Activated CD4-positive, alpha-beta T cell treated with anti-CD3 and anti-CD28 coated beads, Interleukin-2, amount 10 ng/mL, durations not matched to agents 24 days and 14 days (primary cell): ENCODE data around the gene DESI1. TPM values are rescaled to one million over a fixed set of nuclear protein-coding genes. Genes with fewer than 3 reads are reported as not detected.
"Not testable (repeated sequence)": the region's sequence is repeated elsewhere in the genome, so short reads cannot be mapped to it uniquely, and the experiment has no call there.

Experiments used
- DNase-seq: peaks from one replicate; pipeline ENCODE4 v3.0.0; 2022
- H3K27ac Mint-ChIP-seq: one replicate; pipeline ENCODE4 v1.8.0; 2022; ENCODE audit warnings: mild to moderate bottlenecking, mixed read lengths
- H3K27me3 Mint-ChIP-seq: one replicate; pipeline ENCODE4 v1.8.0; 2022; ENCODE audit warnings: mixed read lengths
- H3K36me3 Mint-ChIP-seq: one replicate; pipeline ENCODE4 v1.8.0; 2022; ENCODE audit warnings: low read depth, mild to moderate bottlenecking, mixed read lengths
- H3K4me1 Mint-ChIP-seq: one replicate; pipeline ENCODE4 v1.8.0; 2021; ENCODE audit warnings: mixed read lengths
- H3K4me3 Mint-ChIP-seq: one replicate; pipeline ENCODE4 v1.8.0; 2022; ENCODE audit warnings: mild to moderate bottlenecking, moderate library complexity, mixed read lengths
- H3K9me3 Mint-ChIP-seq: one replicate; pipeline ENCODE4 v1.8.0; 2021; ENCODE audit warnings: mixed read lengths
- intact Hi-C: fragments of 100-400 bp; cut with micrococcal nuclease; formaldehyde crosslinking; loops from one replicate; pipeline ENCODE4 v1.15.1; 2023
- total RNA-seq: library from RNA; stranded (reverse); gene quantifications from 2 replicates; pipeline ENCODE4 v1.2.3, GENCODE V29; 2022

DESI1 gene
- total RNA-seq, 1 donor from 2014 or later = 84.9 TPM

GRCh38 chr22:41650229-41650628 is 29.4 kb upstream of the DESI1 start:
- H3K9me3 Mint-ChIP-seq = no peaks in the 10 kb centered on the region

DNA sequence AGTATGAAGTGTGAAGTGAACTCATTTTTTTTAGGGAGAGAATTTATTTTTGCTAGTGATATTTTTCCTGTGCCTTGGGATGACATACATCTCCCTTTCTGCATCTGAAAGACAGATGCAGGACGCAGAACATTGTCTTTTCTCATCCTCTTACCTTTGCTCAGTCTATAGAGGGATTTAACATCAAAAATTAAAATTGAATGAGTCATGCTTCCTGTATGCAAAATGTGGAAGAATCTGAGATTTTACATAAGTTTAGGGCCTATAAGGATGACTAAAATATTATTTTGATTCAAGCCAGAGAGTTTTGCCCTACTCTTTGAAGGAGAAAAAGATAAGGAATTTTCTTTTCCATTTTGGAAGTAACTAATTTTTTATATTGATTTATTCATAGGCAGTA is 27.6 kb upstream of the DESI1 start:
- H3K27ac Mint-ChIP-seq = no peak overlapping the region
- no peaks in the 10 kb centered on the region for H3K27me3 Mint-ChIP-seq
- H3K9me3 Mint-ChIP-seq = no peaks in the 10 kb centered on the region
- H3K4me3 Mint-ChIP-seq = no peak overlapping the region
- peaks cover 52% of the 10 kb centered on the region for H3K36me3 Mint-ChIP-seq
- intact Hi-C loops = no loop called here
- no peak for DNase-seq
- H3K4me1 Mint-ChIP-seq = peaks cover 5% of the 10 kb centered on the region

More at GRCh38 chr22:41650229-41650628, 29.4 kb upstream of the DESI1 start:
- intact Hi-C loops = no loop called here
- DNase-seq = no peak
- no peak overlapping the region for H3K27ac Mint-ChIP-seq
- peaks cover 9% of the 10 kb centered on the region for H3K4me1 Mint-ChIP-seq
- no peak overlapping the region for H3K4me3 Mint-ChIP-seq
- no peaks in the 10 kb centered on the region for H3K27me3 Mint-ChIP-seq
- peaks cover 62% of the 10 kb centered on the region for H3K36me3 Mint-ChIP-seq

DNA sequence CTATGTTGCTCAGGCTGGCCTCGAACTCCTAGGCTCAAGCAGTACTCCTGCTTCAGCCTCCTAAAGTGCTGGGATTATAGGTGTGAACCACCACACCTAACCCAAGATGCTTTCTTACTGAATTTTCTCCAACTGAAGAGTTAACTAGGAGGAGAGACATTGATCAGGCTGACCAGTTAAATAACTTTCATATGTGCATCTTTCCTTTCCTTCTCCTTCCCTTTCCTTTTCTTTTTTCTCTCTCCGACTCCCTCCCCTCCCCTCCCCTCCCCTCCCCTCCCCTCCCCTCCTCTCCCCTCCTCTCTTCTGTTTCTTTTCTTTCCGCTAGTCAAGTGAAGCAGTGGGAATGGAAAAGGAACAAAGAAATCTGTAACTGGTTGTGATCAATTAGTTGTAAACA is 26.9 kb upstream of the DESI1 start:
- peaks cover 50% of the 10 kb centered on the region for H3K36me3 Mint-ChIP-seq
- no peak for DNase-seq
- intact Hi-C loops = no loop called here
- no peaks in the 10 kb centered on the region for H3K9me3 Mint-ChIP-seq
- H3K4me1 Mint-ChIP-seq = peaks cover 5% of the 10 kb centered on the region
- H3K4me3 Mint-ChIP-seq = no peak overlapping the region
- no peaks in the 10 kb centered on the region for H3K27me3 Mint-ChIP-seq
- peak overlapping the region; percentile 12 for H3K27ac Mint-ChIP-seq

- H3K27ac Mint-ChIP-seq = no peak overlapping the region
These were observed 21.7 kb upstream of the DESI1 start for GRCh38 chr22:41642331-41643110.

GRCh38 chr22:41641854-41642253 is 21.0 kb upstream of the DESI1 start:
- intact Hi-C loops = no loop called here
- H3K36me3 Mint-ChIP-seq = peaks cover 49% of the 10 kb centered on the region
- no peaks in the 10 kb centered on the region for H3K27me3 Mint-ChIP-seq
- no peak overlapping the region for H3K27ac Mint-ChIP-seq
- DNase-seq = no peak
- peaks cover 4% of the 10 kb centered on the region for H3K4me1 Mint-ChIP-seq
- H3K9me3 Mint-ChIP-seq = no peaks in the 10 kb centered on the region
- no peak overlapping the region for H3K4me3 Mint-ChIP-seq

More at GRCh38 chr22:41642331-41643110, 21.7 kb upstream of the DESI1 start:
- H3K4me3 Mint-ChIP-seq = no peak overlapping the region
- peaks cover 49% of the 10 kb centered on the region for H3K36me3 Mint-ChIP-seq
- intact Hi-C loops = no loop called here
- DNase-seq = no peak
- peaks cover 5% of the 10 kb centered on the region for H3K4me1 Mint-ChIP-seq
- no peaks in the 10 kb centered on the region for H3K27me3 Mint-ChIP-seq
- H3K9me3 Mint-ChIP-seq = no peaks in the 10 kb centered on the region

- peaks cover 64% of the 10 kb centered on the region for H3K36me3 Mint-ChIP-seq
- H3K27ac Mint-ChIP-seq = no peak overlapping the region
- no peaks in the 10 kb centered on the region for H3K27me3 Mint-ChIP-seq
- intact Hi-C loops = no loop called here
- H3K9me3 Mint-ChIP-seq = no peaks in the 10 kb centered on the region
- no peak overlapping the region for H3K4me3 Mint-ChIP-seq
- DNase-seq = no peak
- peaks cover 6% of the 10 kb centered on the region for H3K4me1 Mint-ChIP-seq
These were observed 17.9 kb upstream of the DESI1 start for GRCh38 chr22:41638748-41639147.

GRCh38 chr22:41638124-41638523 is 17.3 kb upstream of the DESI1 start:
- Mint-ChIP-seq H3K4me1 (peaks cover 9% of the 10 kb centered on the region), H3K9me3 (no peaks in the 10 kb centered on the region), H3K4me3 (no peak overlapping the region), H3K27me3 (no peaks in the 10 kb centered on the region), H3K27ac (no peak overlapping the region), H3K36me3 (peaks cover 66% of the 10 kb centered on the region)
- no peak for DNase-seq
- intact Hi-C loops = no loop called here

GRCh38 chr22:41637623-41638022 is 16.8 kb upstream of the DESI1 start:
- H3K27me3 Mint-ChIP-seq, H3K4me3 Mint-ChIP-seq, H3K27ac Mint-ChIP-seq, H3K9me3 Mint-ChIP-seq, DNase-seq, intact Hi-C loops, H3K4me1 Mint-ChIP-seq: not testable (repeated sequence)
- H3K36me3 Mint-ChIP-seq = peaks cover 62% of the 10 kb centered on the region

DNA sequence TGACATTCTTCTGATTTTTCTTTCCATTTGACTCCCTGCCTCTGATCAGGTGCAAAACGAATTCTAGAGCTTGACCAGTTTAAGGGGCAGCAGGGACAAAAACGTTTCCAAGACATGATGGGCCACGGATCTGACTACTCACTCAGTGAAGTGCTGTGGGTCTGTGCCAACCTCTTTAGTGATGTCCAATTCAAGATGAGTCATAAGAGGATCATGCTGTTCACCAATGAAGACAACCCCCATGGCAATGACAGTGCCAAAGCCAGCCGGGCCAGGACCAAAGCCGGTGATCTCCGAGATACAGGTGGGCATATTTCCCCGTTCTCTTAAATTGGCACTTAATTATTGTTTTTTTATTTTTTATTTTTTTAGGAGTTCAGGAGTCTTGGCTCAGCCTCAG is 15.6 kb upstream of the DESI1 start:
- Mint-ChIP-seq H3K4me1 (peaks cover 7% of the 10 kb centered on the region), H3K27me3 (no peaks in the 10 kb centered on the region), H3K9me3 (no peaks in the 10 kb centered on the region), H3K36me3 (peaks cover 60% of the 10 kb centered on the region), H3K4me3 (no peak overlapping the region), H3K27ac (no peak overlapping the region)
- intact Hi-C loops = no loop called here
- DNase-seq = no peak

GRCh38 chr22:41634610-41635009 is 13.8 kb upstream of the DESI1 start:
- H3K4me1 Mint-ChIP-seq, intact Hi-C loops, H3K27me3 Mint-ChIP-seq, H3K4me3 Mint-ChIP-seq, DNase-seq, H3K9me3 Mint-ChIP-seq, H3K27ac Mint-ChIP-seq: not testable (repeated sequence)
- peaks cover 56% of the 10 kb centered on the region for H3K36me3 Mint-ChIP-seq

DNA sequence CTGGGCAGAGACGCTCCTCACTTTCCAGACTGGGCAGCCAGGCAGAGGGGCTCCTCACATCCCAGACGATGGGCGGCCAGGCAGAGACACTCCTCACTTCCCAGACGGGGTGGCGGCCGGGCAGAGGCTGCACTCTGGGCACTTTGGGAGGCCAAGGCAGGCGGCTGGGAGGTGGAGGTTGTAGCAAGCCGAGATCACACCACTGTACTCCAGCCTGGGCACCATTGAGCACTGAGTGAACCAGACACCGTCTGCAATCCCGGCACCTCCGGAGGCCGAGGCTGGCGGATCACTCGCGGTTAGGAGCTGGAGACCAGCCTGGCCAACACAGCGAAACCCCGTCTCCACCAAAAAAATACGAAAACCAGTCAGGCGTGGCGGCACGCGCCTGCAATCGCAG is 10.8 kb upstream of the DESI1 start:
- H3K27me3 Mint-ChIP-seq, DNase-seq, H3K9me3 Mint-ChIP-seq, intact Hi-C loops, H3K4me3 Mint-ChIP-seq, H3K27ac Mint-ChIP-seq: not testable (repeated sequence)
- H3K36me3 Mint-ChIP-seq = peaks cover 65% of the 10 kb centered on the region
- H3K4me1 Mint-ChIP-seq = peaks cover 14% of the 10 kb centered on the region

DNA sequence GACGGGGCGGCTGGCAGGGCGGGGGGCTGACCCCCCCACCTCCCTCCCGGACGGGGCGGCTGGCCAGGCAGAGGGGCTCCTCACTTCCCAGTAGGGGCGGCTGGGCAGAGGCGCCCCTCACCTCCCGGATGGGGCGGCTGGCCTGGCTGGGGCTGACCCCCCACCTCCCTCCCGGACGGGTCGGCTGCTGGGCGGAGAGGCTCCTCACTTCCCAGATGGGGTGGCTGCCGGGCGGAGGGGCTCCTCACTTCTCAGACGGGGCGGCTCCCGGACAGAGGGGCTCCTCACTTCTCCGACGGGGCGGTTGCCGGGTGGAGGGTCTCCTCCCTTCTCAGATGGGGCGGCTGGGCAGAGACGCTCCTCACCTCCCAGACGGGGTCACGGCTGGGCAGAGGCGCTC is 10.3 kb upstream of the DESI1 start:
- DNase-seq, H3K27ac Mint-ChIP-seq, H3K9me3 Mint-ChIP-seq, H3K4me3 Mint-ChIP-seq, intact Hi-C loops, H3K27me3 Mint-ChIP-seq: not testable (repeated sequence)
- H3K4me1 Mint-ChIP-seq = peaks cover 12% of the 10 kb centered on the region
- peaks cover 61% of the 10 kb centered on the region for H3K36me3 Mint-ChIP-seq

DNA sequence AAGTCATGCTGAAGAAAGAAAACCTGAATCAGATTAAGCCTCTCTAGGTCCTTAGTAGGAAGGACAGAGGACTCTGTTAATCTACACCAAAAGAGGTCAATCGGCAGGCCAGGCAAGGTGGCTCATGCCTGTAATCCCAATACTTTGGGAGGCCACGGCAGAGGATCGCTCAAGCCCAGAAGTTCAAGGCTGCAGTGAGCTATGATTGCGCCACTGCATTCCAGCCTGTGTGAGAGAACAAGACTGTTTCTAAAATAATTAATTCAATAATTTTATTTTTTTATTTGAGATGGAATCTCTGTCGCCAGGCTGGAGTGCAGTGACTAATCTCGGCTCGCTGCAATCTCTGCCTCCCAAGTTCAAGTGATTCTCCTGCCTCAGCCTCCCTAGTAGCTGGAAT is 4.7 kb upstream of the DESI1 start:
- Mint-ChIP-seq H3K9me3 (no peaks in the 10 kb centered on the region), H3K27ac (no peak overlapping the region), H3K4me3 (no peak overlapping the region), H3K36me3 (peaks cover 59% of the 10 kb centered on the region), H3K4me1 (peaks cover 23% of the 10 kb centered on the region), H3K27me3 (no peaks in the 10 kb centered on the region)
- intact Hi-C loops = no loop called here
- no peak for DNase-seq

DNA sequence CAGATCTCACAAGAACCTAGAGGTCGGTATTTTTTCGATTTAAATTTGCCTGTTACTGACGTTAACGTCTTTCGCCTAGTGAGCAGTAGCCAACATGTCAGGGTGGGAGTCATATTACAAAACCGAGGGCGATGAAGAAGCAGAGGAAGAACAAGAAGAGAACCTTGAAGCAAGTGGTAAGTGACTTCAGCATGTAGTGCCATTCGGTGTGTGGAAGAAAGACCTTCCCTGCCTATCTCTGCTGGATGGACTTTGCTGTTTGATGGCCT is 1.0 kb upstream of the DESI1 start:
- intact Hi-C loops = loop anchor here (1.0 to 5.0 kb wide), 8 partner anchors 18 to 335 kb away; partner anchors contain the start of genes POLR3H and RANGAP1
- Mint-ChIP-seq H3K27me3 (no peaks in the 10 kb centered on the region), H3K4me3 (peak overlapping the region; percentile 99), H3K27ac (peak overlapping the region; percentile 99), H3K36me3 (peaks cover 45% of the 10 kb centered on the region), H3K4me1 (peaks cover 33% of the 10 kb centered on the region), H3K9me3 (no peaks in the 10 kb centered on the region)
- no peak for DNase-seq
